Endothelial cell (in vitro differentiated cells): ENCODE data around the gene KIAA0753. TPM values are rescaled to one million over a fixed set of nuclear protein-coding genes. Genes with fewer than 3 reads are reported as not detected.
A peak's percentile ranks its signal among the peaks of the same experiment; 100 is the strongest.

Experiments used
- DNase-seq: peaks from one replicate; pipeline ENCODE4 v3.0.0; 2021; ENCODE audit warnings: low spot score
- H3K27ac Mint-ChIP-seq: one replicate; pipeline ENCODE4 v1.8.0; 2021; ENCODE audit warnings: mixed read lengths, inconsistent platforms; ENCODE audit not compliant: unreplicated experiment
- H3K27me3 Mint-ChIP-seq: one replicate; pipeline ENCODE4 v1.8.0; 2021; ENCODE audit warnings: mild to moderate bottlenecking, moderate library complexity, mixed read lengths, inconsistent platforms; ENCODE audit not compliant: unreplicated experiment
- H3K36me3 Mint-ChIP-seq: one replicate; pipeline ENCODE4 v1.8.0; 2021; ENCODE audit warnings: mild to moderate bottlenecking, low read depth, mixed read lengths, inconsistent platforms; ENCODE audit not compliant: unreplicated experiment
- H3K4me1 Mint-ChIP-seq: one replicate; pipeline ENCODE4 v1.8.0; 2021; ENCODE audit warnings: mild to moderate bottlenecking, mixed read lengths, inconsistent platforms; ENCODE audit not compliant: unreplicated experiment
- H3K4me3 Mint-ChIP-seq: one replicate; pipeline ENCODE4 v1.8.0; 2021; ENCODE audit warnings: mild to moderate bottlenecking, mixed read lengths, inconsistent platforms; ENCODE audit not compliant: unreplicated experiment
- H3K9me3 Mint-ChIP-seq: one replicate; pipeline ENCODE4 v1.8.0; 2021; ENCODE audit warnings: mixed read lengths, inconsistent platforms; ENCODE audit not compliant: unreplicated experiment
- long read RNA-seq: library from polyadenylated mRNA; unstranded; transcript quantifications from one replicate; pipeline ENCODE4 v2.0.0, GENCODE V29; 2020; ENCODE audit not compliant: unreplicated experiment
- total RNA-seq: library from RNA; stranded (reverse); fragmentation: NEBNext Ultra II Directional; extraction: Animal tissue kit (Norgen Biotek cat#: 25700); gene quantifications from one replicate; pipeline ENCODE4 v1.2.1, GENCODE V29; 2021; ENCODE audit not compliant: unreplicated experiment
- TF ChIP-seq, protein P1 (sequence below): fragments of 200-600 bp; sonication (generic); IDR thresholded peaks from one replicate; pipeline ENCODE4 v1.5.0; 2021; ENCODE audit warnings: antibody characterized with exemption; ENCODE audit not compliant: unreplicated experiment

KIAA0753 gene
- 22.6 TPM for total RNA-seq
- long read RNA-seq: 0 reads

DNA sequence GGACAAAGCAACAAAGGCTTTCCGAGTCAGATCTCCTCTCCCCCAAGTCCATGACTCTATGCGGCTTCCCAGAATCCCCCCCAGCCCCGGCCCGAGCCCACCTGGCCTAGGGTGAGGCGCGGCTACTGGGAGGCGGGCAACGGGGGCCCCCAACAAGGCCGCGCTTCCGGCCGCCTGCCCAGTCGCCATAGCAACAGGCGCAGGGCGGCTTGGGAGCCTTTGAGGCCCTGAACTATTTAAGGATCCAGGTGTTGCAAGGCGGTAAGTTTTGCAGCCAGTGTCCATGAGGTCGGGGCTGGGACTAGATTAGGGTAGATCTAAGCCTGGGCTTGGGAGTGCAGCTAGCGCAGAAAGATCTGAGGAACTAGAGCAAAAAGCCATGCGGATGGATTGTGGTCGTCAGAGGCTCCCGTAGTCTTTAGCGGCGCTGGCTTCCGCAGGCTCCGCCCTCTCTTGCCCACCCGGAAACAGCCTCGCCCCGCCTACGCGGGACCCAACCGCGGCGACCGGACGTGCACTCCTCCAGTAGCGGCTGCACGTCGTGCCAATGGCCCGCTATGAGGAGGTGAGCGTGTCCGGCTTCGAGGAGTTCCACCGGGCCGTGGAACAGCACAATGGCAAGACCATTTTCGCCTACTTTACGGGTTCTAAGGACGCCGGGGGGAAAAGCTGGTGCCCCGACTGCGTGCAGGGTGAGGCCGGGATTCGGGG, at the start of gene KIAA0753, which contains the start of gene TXNDC17:
Gene KIAA0753 (minus strand): TSS at position 176 of the 711 bp plus-strand sequence. CDS start 5,608 bp downstream, outside the sequence.
Gene TXNDC17 (plus strand): TSS at position 525 of the 711 bp plus-strand sequence. CDS start 23 bp downstream, at position 548.
- Mint-ChIP-seq H3K27ac (peak within 1 kb of the TSS; percentile 99), H3K4me3 (peak within 1 kb of the TSS; percentile 96), H3K9me3 (no peaks in the 10 kb centered on the region), H3K4me1 (peaks cover 14% of the 10 kb centered on the region), H3K36me3 (peaks cover 16% of the 10 kb centered on the region), H3K27me3 (peaks cover 16% of the 10 kb centered on the region)
- TF ChIP-seq, protein P1, sequence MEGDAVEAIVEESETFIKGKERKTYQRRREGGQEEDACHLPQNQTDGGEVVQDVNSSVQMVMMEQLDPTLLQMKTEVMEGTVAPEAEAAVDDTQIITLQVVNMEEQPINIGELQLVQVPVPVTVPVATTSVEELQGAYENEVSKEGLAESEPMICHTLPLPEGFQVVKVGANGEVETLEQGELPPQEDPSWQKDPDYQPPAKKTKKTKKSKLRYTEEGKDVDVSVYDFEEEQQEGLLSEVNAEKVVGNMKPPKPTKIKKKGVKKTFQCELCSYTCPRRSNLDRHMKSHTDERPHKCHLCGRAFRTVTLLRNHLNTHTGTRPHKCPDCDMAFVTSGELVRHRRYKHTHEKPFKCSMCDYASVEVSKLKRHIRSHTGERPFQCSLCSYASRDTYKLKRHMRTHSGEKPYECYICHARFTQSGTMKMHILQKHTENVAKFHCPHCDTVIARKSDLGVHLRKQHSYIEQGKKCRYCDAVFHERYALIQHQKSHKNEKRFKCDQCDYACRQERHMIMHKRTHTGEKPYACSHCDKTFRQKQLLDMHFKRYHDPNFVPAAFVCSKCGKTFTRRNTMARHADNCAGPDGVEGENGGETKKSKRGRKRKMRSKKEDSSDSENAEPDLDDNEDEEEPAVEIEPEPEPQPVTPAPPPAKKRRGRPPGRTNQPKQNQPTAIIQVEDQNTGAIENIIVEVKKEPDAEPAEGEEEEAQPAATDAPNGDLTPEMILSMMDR: no peak
- peak; percentile 95 for DNase-seq

- Mint-ChIP-seq H3K27me3 (peaks cover 6% of the 10 kb centered on the region), H3K4me1 (peaks cover 4% of the 10 kb centered on the region), H3K36me3 (no peaks in the 10 kb centered on the region), H3K27ac (no peak overlapping the region), H3K4me3 (no peak overlapping the region), H3K9me3 (no peaks in the 10 kb centered on the region)
- TF ChIP-seq, protein P1: no peak
- DNase-seq: no peak
Observed at GRCh38 chr17:6688944-6689343, 48.4 kb upstream of the KIAA0753 start.

GRCh38 chr17:6686026-6686425, 45.5 kb upstream of the KIAA0753 start:
- H3K36me3 Mint-ChIP-seq: no peaks in the 10 kb centered on the region
- no peak overlapping the region for H3K27ac Mint-ChIP-seq
- TF ChIP-seq, protein P1: no peak
- peaks cover 5% of the 10 kb centered on the region for H3K27me3 Mint-ChIP-seq
- no peak for DNase-seq
- H3K4me1 Mint-ChIP-seq: peaks cover 5% of the 10 kb centered on the region
- no peaks in the 10 kb centered on the region for H3K9me3 Mint-ChIP-seq
- no peak overlapping the region for H3K4me3 Mint-ChIP-seq

DNA sequence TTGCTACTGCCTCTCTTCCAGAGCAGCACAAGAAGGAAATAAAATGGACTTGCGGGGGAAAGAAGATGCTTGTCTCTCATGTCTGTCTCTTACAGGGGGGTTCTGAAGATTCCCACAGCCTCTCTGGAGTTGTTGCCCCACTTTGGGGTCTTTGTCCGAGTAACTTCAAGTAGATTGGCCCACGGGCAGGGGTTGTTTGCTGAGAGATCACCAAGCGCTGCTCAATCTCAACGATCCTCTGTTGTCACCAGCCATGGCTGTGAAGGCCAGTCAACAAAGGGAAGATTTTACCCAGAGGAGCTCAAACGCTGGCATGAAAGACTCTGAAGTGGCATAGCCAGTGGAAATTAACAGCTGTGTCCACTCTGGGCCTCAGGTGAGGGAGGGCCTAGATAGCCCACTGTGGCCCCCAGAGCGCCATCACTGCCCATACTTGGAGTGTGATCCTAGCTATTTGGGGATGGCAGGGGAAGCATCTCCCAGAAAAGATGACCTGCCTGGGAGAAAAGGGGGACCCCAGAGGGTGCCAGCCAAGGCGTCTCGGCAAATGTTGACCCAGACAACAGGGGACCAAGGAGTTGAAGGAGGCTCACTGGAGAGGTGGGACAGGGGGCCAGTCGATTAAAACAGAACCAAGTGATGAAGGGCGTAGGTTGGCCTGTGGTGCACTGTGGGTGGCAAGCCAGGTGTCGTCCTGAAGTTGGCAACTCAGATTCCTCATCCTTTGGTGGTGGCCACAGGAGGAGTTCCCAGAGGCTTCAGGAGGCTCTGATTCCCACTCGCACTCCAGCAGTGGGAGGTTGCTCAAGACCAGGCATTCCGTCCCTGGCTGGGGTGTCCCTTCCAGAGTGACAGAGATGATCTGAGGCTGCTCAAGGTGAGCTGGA, 44.6 kb upstream of the KIAA0753 start:
- H3K4me1 Mint-ChIP-seq: peaks cover 5% of the 10 kb centered on the region
- H3K36me3 Mint-ChIP-seq: no peaks in the 10 kb centered on the region
- no peak for DNase-seq
- H3K9me3 Mint-ChIP-seq: no peaks in the 10 kb centered on the region
- no peak overlapping the region for H3K27ac Mint-ChIP-seq
- no peak overlapping the region for H3K4me3 Mint-ChIP-seq
- TF ChIP-seq, protein P1: no peak
- peaks cover 3% of the 10 kb centered on the region for H3K27me3 Mint-ChIP-seq
